ENCODE data around the gene MTREX. TPM values are rescaled to one million over a fixed set of nuclear protein-coding genes. Genes with fewer than 3 reads are reported as not detected.

The MTREX gene
- total and polyA plus RNA-seq, 4 donors = 17.4 to 88.4 (median 35.9) TPM

DNA sequence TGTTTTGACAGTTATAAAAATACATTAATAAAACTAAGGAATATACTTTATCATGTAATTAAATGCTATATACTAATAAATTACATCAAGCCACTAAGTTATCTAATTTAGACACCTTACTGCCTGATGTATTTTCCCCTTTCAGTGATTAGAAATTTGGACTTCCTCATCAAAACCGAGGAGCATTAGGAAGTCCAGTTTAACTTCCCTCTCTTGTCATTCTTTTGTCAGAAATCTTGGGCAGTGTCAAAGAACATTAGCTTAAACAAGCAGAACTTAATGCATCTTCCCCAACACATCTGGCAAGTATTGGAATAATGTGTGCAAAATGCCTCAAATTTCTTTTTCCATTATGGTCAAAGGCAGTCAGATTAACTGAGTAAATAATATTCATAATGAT, 145.4 kb downstream of the MTREX start:
- Histone ChIP-seq H3K9me3 (ENCODE audit: control insufficient read depth in 4 of 4, insufficient read depth in 3 of 4, low read length in 3 of 4) (no peaks in the 10 kb centered on the region), H3K27ac (ENCODE audit: low read depth in 1 of 2, low read length in 1 of 2) (no peak overlapping the region), H3K27me3 (ENCODE audit: control insufficient read depth in 3 of 3, insufficient read depth in 3 of 3, low read length in 2 of 3) (no peaks in the 10 kb centered on the region), H3K36me3 (ENCODE audit: control insufficient read depth in 4 of 4, insufficient read depth in 4 of 4, low read length in 4 of 4) (peaks cover 0 to 30% (median 4%) of the 10 kb centered on the region in 4 donors), H3K4me1 (ENCODE audit: control insufficient read depth in 5 of 5, insufficient read depth in 5 of 5, low read length in 5 of 5) (peaks cover 0 to 14% (median 0%) of the 10 kb centered on the region in 5 donors), H3K9ac (ENCODE audit: insufficient read depth in 1 of 2, low read length in 2 of 2) (no peak overlapping the region), H3K4me3 (no peak overlapping the region)
- no peak for DNase-seq
- 22 to 34% methylated on average over 1 of the region's 1 CpG for WGBS, 2 donors
- ATAC-seq (ENCODE audit: insufficient read depth, low FRiP score) = no peak
- TF ChIP-seq, protein P1, sequence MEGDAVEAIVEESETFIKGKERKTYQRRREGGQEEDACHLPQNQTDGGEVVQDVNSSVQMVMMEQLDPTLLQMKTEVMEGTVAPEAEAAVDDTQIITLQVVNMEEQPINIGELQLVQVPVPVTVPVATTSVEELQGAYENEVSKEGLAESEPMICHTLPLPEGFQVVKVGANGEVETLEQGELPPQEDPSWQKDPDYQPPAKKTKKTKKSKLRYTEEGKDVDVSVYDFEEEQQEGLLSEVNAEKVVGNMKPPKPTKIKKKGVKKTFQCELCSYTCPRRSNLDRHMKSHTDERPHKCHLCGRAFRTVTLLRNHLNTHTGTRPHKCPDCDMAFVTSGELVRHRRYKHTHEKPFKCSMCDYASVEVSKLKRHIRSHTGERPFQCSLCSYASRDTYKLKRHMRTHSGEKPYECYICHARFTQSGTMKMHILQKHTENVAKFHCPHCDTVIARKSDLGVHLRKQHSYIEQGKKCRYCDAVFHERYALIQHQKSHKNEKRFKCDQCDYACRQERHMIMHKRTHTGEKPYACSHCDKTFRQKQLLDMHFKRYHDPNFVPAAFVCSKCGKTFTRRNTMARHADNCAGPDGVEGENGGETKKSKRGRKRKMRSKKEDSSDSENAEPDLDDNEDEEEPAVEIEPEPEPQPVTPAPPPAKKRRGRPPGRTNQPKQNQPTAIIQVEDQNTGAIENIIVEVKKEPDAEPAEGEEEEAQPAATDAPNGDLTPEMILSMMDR (IDR thresholded peaks at IDR 0.05; ENCODE audit: control extremely low read depth, extremely low read depth) = no peak

DNA sequence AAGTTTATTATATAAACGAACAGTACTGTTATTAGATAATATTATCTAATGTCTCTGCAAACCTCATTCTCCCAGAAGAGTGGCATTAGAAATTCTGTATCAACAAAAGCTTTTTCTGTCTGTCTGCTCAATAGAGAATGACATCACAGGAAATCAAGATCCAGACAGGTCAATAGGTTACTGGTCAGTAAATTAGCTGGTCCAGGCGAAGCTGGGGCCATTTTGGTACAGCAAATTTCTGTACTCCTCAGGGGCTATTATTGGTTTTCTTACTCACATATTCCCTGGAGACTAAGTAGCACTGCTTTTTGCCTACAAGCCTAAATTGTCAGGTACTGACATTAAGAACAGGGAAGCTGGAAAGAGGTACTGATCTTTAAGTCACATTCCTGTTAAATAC, 146.5 kb downstream of the MTREX start:
- no peaks in the 10 kb centered on the region for H3K9me3 ChIP-seq (ENCODE audit: control insufficient read depth in 4 of 4, insufficient read depth in 3 of 4, low read length in 3 of 4)
- peaks cover 0 to 14% (median 0%) of the 10 kb centered on the region in 5 donors for H3K4me1 ChIP-seq (ENCODE audit: control insufficient read depth in 5 of 5, insufficient read depth in 5 of 5, low read length in 5 of 5)
- H3K36me3 ChIP-seq (ENCODE audit: control insufficient read depth in 4 of 4, insufficient read depth in 4 of 4, low read length in 4 of 4) = peaks cover 0 to 26% (median 3%) of the 10 kb centered on the region in 4 donors
- no peaks in the 10 kb centered on the region for H3K27me3 ChIP-seq (ENCODE audit: control insufficient read depth in 3 of 3, insufficient read depth in 3 of 3, low read length in 2 of 3)
- WGBS, 2 donors = 69 to 73% methylated on average over 2 of the region's 2 CpGs
- DNase-seq (no peak), ATAC-seq (ENCODE audit: insufficient read depth, low FRiP score) (no peak)
- peak overlapping the region in 1 of 2 donors; percentile 21 for H3K27ac ChIP-seq (ENCODE audit: low read depth in 1 of 2, low read length in 1 of 2)
- H3K4me3 ChIP-seq = no peak overlapping the region
- H3K9ac ChIP-seq (ENCODE audit: insufficient read depth in 1 of 2, low read length in 2 of 2) = no peak overlapping the region
- TF ChIP-seq, protein P1 (IDR thresholded peaks at IDR 0.05; ENCODE audit: control extremely low read depth, extremely low read depth) = no peak

DNA sequence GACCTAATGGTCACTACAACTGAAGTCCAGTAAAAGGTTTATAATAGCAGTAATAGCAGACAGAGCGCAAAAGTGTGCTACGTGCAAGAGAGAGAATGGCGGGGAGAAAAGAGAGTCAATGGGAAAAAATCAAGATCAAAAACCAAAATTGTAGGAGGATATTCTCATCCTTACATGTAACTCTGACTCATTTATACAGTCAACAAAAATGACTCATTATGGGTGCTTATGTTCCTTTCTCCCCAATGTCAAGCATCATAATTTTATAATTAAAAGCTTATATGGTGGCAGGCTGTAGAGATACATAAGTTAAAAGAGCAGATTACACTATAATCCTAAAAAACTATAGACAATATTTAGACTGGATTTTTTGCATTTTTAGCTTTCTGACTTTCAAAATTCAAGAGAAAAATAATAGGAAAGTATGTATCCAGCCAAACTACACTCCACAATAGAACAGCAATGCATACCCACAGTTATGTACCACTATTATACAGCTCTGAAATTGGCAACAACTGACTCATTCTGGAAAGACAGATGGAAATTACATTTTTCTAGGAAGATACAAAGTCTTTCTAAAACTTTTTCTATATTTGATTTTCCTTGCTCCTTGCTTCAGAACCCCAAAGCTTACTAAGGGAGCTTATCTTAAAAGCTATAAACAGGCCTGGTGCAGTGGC, 148.6 kb downstream of the MTREX start:
- TF ChIP-seq, protein P1 (IDR thresholded peaks at IDR 0.05; ENCODE audit: control extremely low read depth, extremely low read depth) = no peak
- peaks cover 0 to 22% (median 5%) of the 10 kb centered on the region in 4 donors for H3K36me3 ChIP-seq (ENCODE audit: control insufficient read depth in 4 of 4, insufficient read depth in 4 of 4, low read length in 4 of 4)
- DNase-seq = no peak
- no peak overlapping the region for H3K27ac ChIP-seq (ENCODE audit: low read depth in 1 of 2, low read length in 1 of 2)
- no peaks in the 10 kb centered on the region for H3K9me3 ChIP-seq (ENCODE audit: control insufficient read depth in 4 of 4, insufficient read depth in 3 of 4, low read length in 3 of 4)
- WGBS, 2 donors = 98 to 100% methylated on average over 3 of the region's 3 CpGs
- H3K4me3 ChIP-seq = no peak overlapping the region
- H3K27me3 ChIP-seq (ENCODE audit: control insufficient read depth in 3 of 3, insufficient read depth in 3 of 3, low read length in 2 of 3) = no peaks in the 10 kb centered on the region
- H3K9ac ChIP-seq (ENCODE audit: insufficient read depth in 1 of 2, low read length in 2 of 2) = no peak overlapping the region
- H3K4me1 ChIP-seq (ENCODE audit: control insufficient read depth in 5 of 5, insufficient read depth in 5 of 5, low read length in 5 of 5) = peaks cover 0 to 8% (median 3%) of the 10 kb centered on the region in 5 donors
- ATAC-seq (ENCODE audit: insufficient read depth, low FRiP score) = no peak

All from lung (tissue), 12 donors.